Thyroid gland (tissue), 4 donors: ENCODE measurements around the gene RALGAPB. TPM values are rescaled to one million over a fixed set of nuclear protein-coding genes. Genes with fewer than 3 reads are reported as not detected.

Experiments used
- DNase-seq, 2 donors: peaks; one replicate each; pipeline ENCODE4 v3.0.0-alpha.2; 2019
- H3K27ac ChIP-seq, 3 donors: fragments of 200-600 bp; sonication (generic); 1 replicate in 2 of 3; 2 replicates in 1 of 3; pipeline ENCODE4 v1.5.1; 2016 to 2019; ENCODE audit warnings: mild to moderate bottlenecking in 1 of 3, moderate library complexity in 1 of 3
- H3K27me3 ChIP-seq: fragments of 200-600 bp; sonication (generic); one replicate; pipeline ENCODE4 v1.5.1; 2019
- H3K36me3 ChIP-seq, 2 donors: fragments of 200-600 bp; sonication (generic); one replicate each; pipeline ENCODE4 v1.5.1; 2016 to 2019
- H3K4me1 ChIP-seq, 2 donors: fragments of 200-600 bp; sonication (generic); one replicate each; pipeline ENCODE4 v1.5.1; 2017 to 2019
- H3K4me3 ChIP-seq, 3 donors: fragments of 200-600 bp; sonication (generic); replicated peaks in 1 of 3; 1 replicate in 2 of 3; 2 replicates in 1 of 3; pipeline ENCODE4 v1.5.1; 2016; ENCODE audit warnings: mild to moderate bottlenecking in 1 of 3
- H3K9me3 ChIP-seq: fragments of 200-600 bp; sonication (generic); one replicate; pipeline ENCODE4 v1.5.1; 2017
- CTCF ChIP-seq, 6 experiments: fragments of 200-600 bp in 3 of 6; fragments of 450-650 bp in 3 of 6; sonication (generic) in 3 of 6; IDR thresholded peaks; one replicate each; pipeline ENCODE4 v1.5.1; 2016 to 2019; ENCODE audit warnings: antibody characterized with exemption in 6 of 6, mild to moderate bottlenecking in 2 of 6, inconsistent platforms in 1 of 6, moderate library complexity in 1 of 6
- POLR2A ChIP-seq, 2 donors: fragments of 450-650 bp; IDR thresholded peaks; one replicate each; pipeline ENCODE4 v1.6.1; 2017; ENCODE audit warnings: antibody characterized with exemption in 2 of 2, mild to moderate bottlenecking in 2 of 2, moderate library complexity in 1 of 2
- WGBS, 2 donors: methylation state at CpG; one replicate each; pipeline ENCODE4 v1.1.5; 2017; 5-methylcytosine and 5-hydroxymethylcytosine counted together
- intact Hi-C: fragments of 100-400 bp; cut with DNase I; formaldehyde crosslinking; loops from one replicate; pipeline ENCODE4 v1.15.1; 2023
- total RNA-seq, 4 donors: library from RNA; depleted of rRNA; stranded (reverse); fragments of >200 nt; gene quantifications; one replicate each; pipeline ENCODE4 v1.2.3, GENCODE V29; 2016

The RALGAPB gene
- total RNA-seq, 4 donors from 2014 or later = 53.6 to 79.8 (median 62.1) TPM

- TF ChIP-seq CTCF (IDR thresholded peaks at IDR 0.05) = no peak
- TF ChIP-seq POLR2A (IDR thresholded peaks at IDR 0.05) = no peak
- intact Hi-C loops = no loop called here
- no peak for DNase-seq
- H3K36me3 ChIP-seq = no peaks in the 10 kb centered on the region
- peaks cover 18 to 26% of the 10 kb centered on the region in 2 donors for H3K4me1 ChIP-seq
- no peak overlapping the region for H3K4me3 ChIP-seq
- H3K27me3 ChIP-seq = no peaks in the 10 kb centered on the region
- H3K9me3 ChIP-seq = no peaks in the 10 kb centered on the region
- peak overlapping the region in 2 of 3 donors; percentile 87 to 89 for H3K27ac ChIP-seq
- WGBS, 2 donors = 22 to 29% methylated on average over 1 of the region's 1 CpG
Measured at GRCh38 chr20:38471245-38471644, 1.4 kb upstream of the RALGAPB start.

- peak overlapping the region; percentile 73 to 89 (median 87) for H3K27ac ChIP-seq
- H3K4me3 ChIP-seq = peak overlapping the region in 2 of 3 donors; percentile 22 to 58
- 15% methylated on average over 12 of the region's 12 CpGs for WGBS, 2 donors
- peaks cover 18 to 26% of the 10 kb centered on the region in 2 donors for H3K4me1 ChIP-seq
- intact Hi-C loops = no loop called here
- H3K9me3 ChIP-seq = no peaks in the 10 kb centered on the region
- no peak for DNase-seq
- no peak for TF ChIP-seq POLR2A (IDR thresholded peaks at IDR 0.05)
- TF ChIP-seq CTCF (IDR thresholded peaks at IDR 0.05) = no peak
- H3K36me3 ChIP-seq = no peaks in the 10 kb centered on the region
- H3K27me3 ChIP-seq = no peaks in the 10 kb centered on the region
Measured at GRCh38 chr20:38471987-38472512, 593 bp upstream of the RALGAPB start.

GRCh38 chr20:38473367-38473795 is 738 bp downstream of the RALGAPB start:
- H3K27me3 ChIP-seq = no peaks in the 10 kb centered on the region
- H3K27ac ChIP-seq = peak overlapping the region in 2 of 3 donors; percentile 72 to 85
- WGBS, 2 donors = 7 to 8% methylated on average over 10 of the region's 10 CpGs
- TF ChIP-seq CTCF (IDR thresholded peaks at IDR 0.05) (no peak), POLR2A (IDR thresholded peaks at IDR 0.05) (no peak)
- H3K4me3 ChIP-seq = peak overlapping the region; percentile 58 to 91 (median 73)
- H3K4me1 ChIP-seq = peaks cover 18 to 26% of the 10 kb centered on the region in 2 donors
- intact Hi-C loops = no loop called here
- no peak for DNase-seq
- no peaks in the 10 kb centered on the region for H3K36me3 ChIP-seq
- no peaks in the 10 kb centered on the region for H3K9me3 ChIP-seq

- no peaks in the 10 kb centered on the region for H3K9me3 ChIP-seq
- no peak overlapping the region for H3K4me3 ChIP-seq
- TF ChIP-seq CTCF (IDR thresholded peaks at IDR 0.05) (no peak), POLR2A (IDR thresholded peaks at IDR 0.05) (no peak)
- no peak overlapping the region for H3K27ac ChIP-seq
- DNase-seq = no peak
- H3K27me3 ChIP-seq = no peaks in the 10 kb centered on the region
- H3K4me1 ChIP-seq = peaks cover 18 to 26% of the 10 kb centered on the region in 2 donors
- H3K36me3 ChIP-seq = no peaks in the 10 kb centered on the region
- 96 to 100% methylated on average over 8 of the region's 8 CpGs for WGBS, 2 donors
- intact Hi-C loops = no loop called here
Measured at GRCh38 chr20:38477747-38478146, 5.1 kb downstream of the RALGAPB start.

GRCh38 chr20:38479596-38479995 is 7.0 kb downstream of the RALGAPB start:
- intact Hi-C loops = no loop called here
- Histone ChIP-seq H3K4me3 (no peak overlapping the region), H3K27ac (no peak overlapping the region), H3K36me3 (no peaks in the 10 kb centered on the region), H3K9me3 (no peaks in the 10 kb centered on the region), H3K27me3 (no peaks in the 10 kb centered on the region), H3K4me1 (peaks cover 5 to 13% of the 10 kb centered on the region in 2 donors)
- DNase-seq = no peak
- 82 to 93% methylated on average over 2 of the region's 2 CpGs for WGBS, 2 donors
- no peak for TF ChIP-seq POLR2A (IDR thresholded peaks at IDR 0.05)
- TF ChIP-seq CTCF (IDR thresholded peaks at IDR 0.05) = no peak
